Measurements from ENCODE around the gene MCAT. TPM values are rescaled to one million over a fixed set of nuclear protein-coding genes. Genes with fewer than 3 reads are reported as not detected.

Gene MCAT
- total RNA-seq, 1 donor from 2014 or later: 24.0 TPM

GRCh38 chr22:43090130-43090789 lies 52.9 kb downstream of the MCAT start:
- H3K4me1 Mint-ChIP-seq (ENCODE audit: unreplicated experiment): no peaks in the 10 kb centered on the region
- TF ChIP-seq CTCF (conservative IDR thresholded peaks at IDR 0.05): peak; percentile 54
- H3K36me3 Mint-ChIP-seq: peaks cover 4% of the 10 kb centered on the region
- no peaks in the 10 kb centered on the region for H3K27me3 Mint-ChIP-seq
- peak overlapping the region; percentile 89 for H3K4me3 Mint-ChIP-seq
- peak overlapping the region; percentile 76 for H3K27ac Mint-ChIP-seq
- DNase-seq (ENCODE audit: extremely low spot score, unreplicated experiment): no peak
- peaks cover under 1% of the 10 kb centered on the region for H3K9me3 Mint-ChIP-seq

GRCh38 chr22:43088984-43089717 lies 54.0 kb downstream of the MCAT start, which contains the start of gene TTLL1:
Gene TTLL1 (minus strand): TSS chr22:43089391. CDS start chr22:43075586, 13,805 bp downstream.
- DNase-seq (ENCODE audit: extremely low spot score, unreplicated experiment): peak; percentile 92
- peak; percentile 50 for TF ChIP-seq CTCF (conservative IDR thresholded peaks at IDR 0.05)
- Mint-ChIP-seq H3K27ac (peak within 1 kb of the TSS; percentile 76), H3K4me1 (ENCODE audit: unreplicated experiment) (no peaks in the 10 kb centered on the region), H3K27me3 (no peaks in the 10 kb centered on the region), H3K9me3 (no peaks in the 10 kb centered on the region), H3K4me3 (peak within 1 kb of the TSS; percentile 89), H3K36me3 (peaks cover 6% of the 10 kb centered on the region)

- Mint-ChIP-seq H3K4me3 (peak overlapping the region; percentile 89), H3K36me3 (peaks cover 6% of the 10 kb centered on the region), H3K27ac (peak overlapping the region; percentile 70), H3K4me1 (ENCODE audit: unreplicated experiment) (no peaks in the 10 kb centered on the region), H3K9me3 (no peaks in the 10 kb centered on the region), H3K27me3 (no peaks in the 10 kb centered on the region)
- no peak for DNase-seq (ENCODE audit: extremely low spot score, unreplicated experiment)
- TF ChIP-seq CTCF (conservative IDR thresholded peaks at IDR 0.05): no peak
These were observed 54.6 kb downstream of the MCAT start for GRCh38 chr22:43088627-43088983.

- Mint-ChIP-seq H3K36me3 (peaks cover 6% of the 10 kb centered on the region), H3K4me1 (ENCODE audit: unreplicated experiment) (no peaks in the 10 kb centered on the region), H3K27ac (no peak overlapping the region), H3K9me3 (no peaks in the 10 kb centered on the region), H3K27me3 (no peaks in the 10 kb centered on the region), H3K4me3 (peak overlapping the region; percentile 23)
- no peak for DNase-seq (ENCODE audit: extremely low spot score, unreplicated experiment)
- no peak for TF ChIP-seq CTCF (conservative IDR thresholded peaks at IDR 0.05)
These were observed 57.3 kb downstream of the MCAT start for GRCh38 chr22:43085658-43086606.

Other genes starting within 250 kb of the MCAT start
- gene PACSIN2, start 128.2 kb downstream of the MCAT start, total RNA-seq (ENCODE audit: low replicate concordance): 53.4 and 89.1 TPM in 2 replicates
- gene TTLL1, start 54.0 kb downstream of the MCAT start, total RNA-seq (ENCODE audit: low replicate concordance): 11.0 and 16.9 TPM in 2 replicates
- gene BIK, start 32.6 kb downstream of the MCAT start, total RNA-seq (ENCODE audit: low replicate concordance): 5.4 and 37.9 TPM in 2 replicates
- gene TSPO, start 8.2 kb upstream of the MCAT start, total RNA-seq (ENCODE audit: low replicate concordance): 16.9 and 30.9 TPM in 2 replicates
- 57.3 and 98.5 TPM in 2 replicates for gene TTLL12, start 43.7 kb upstream of the MCAT start, total RNA-seq (ENCODE audit: low replicate concordance)
- gene SCUBE1, start 200.0 kb upstream of the MCAT start, total RNA-seq (ENCODE audit: low replicate concordance): 1.8 and 42.8 TPM in 2 replicates

All from type B pancreatic cell (in vitro differentiated cells).